Osteoblast (primary cell): ENCODE results near the gene HOTAIR. TPM values are rescaled to one million over a fixed set of nuclear protein-coding genes. Genes with fewer than 3 reads are reported as not detected.

Experiments
- DNase-seq: peaks from one replicate; pipeline ENCODE4 v3.0.0; 2011; ENCODE audit warnings: low spot score, mixed read lengths; ENCODE audit not compliant: insufficient read length; ENCODE audit errors: missing footprints
- H2AFZ ChIP-seq: 2 replicates; pipeline ENCODE4 v1.6.0; 2011; ENCODE audit warnings: mild to moderate bottlenecking, low read length
- H3K27ac ChIP-seq: 2 replicates; pipeline ENCODE4 v1.5.1; 2011; ENCODE audit warnings: mild to moderate bottlenecking, low read depth, low read length, moderate library complexity
- H3K27me3 ChIP-seq: 2 replicates; pipeline ENCODE4 v1.6.0; 2012; ENCODE audit warnings: mild to moderate bottlenecking, control low read depth, inconsistent platforms, low read length, moderate library complexity; ENCODE audit not compliant: insufficient read depth
- H3K36me3 ChIP-seq: 2 replicates; pipeline ENCODE4 v1.5.1; 2011; ENCODE audit warnings: mild to moderate bottlenecking, low read length, control low read depth, moderate library complexity; ENCODE audit not compliant: insufficient read depth
- H3K4me1 ChIP-seq: 2 replicates; pipeline ENCODE4 v1.5.1; 2011; ENCODE audit warnings: mild to moderate bottlenecking, low read length, control low read depth, moderate library complexity; ENCODE audit not compliant: insufficient read depth
- H3K4me2 ChIP-seq: 2 replicates; pipeline ENCODE4 v1.6.0; 2011; ENCODE audit warnings: mild to moderate bottlenecking, low read length; ENCODE audit not compliant: insufficient read depth
- H3K4me3 ChIP-seq: fragments of 200-600 bp; sonication (generic); 3 replicates; pipeline ENCODE4 v1.5.1; 2012; ENCODE audit warnings: mild to moderate bottlenecking, low read length, inconsistent platforms; ENCODE audit not compliant: insufficient read depth
- H3K79me2 ChIP-seq: 2 replicates; pipeline ENCODE4 v1.6.0; 2012; ENCODE audit warnings: mild to moderate bottlenecking, low read length, control low read depth, inconsistent platforms; ENCODE audit not compliant: insufficient read depth
- H3K9me3 ChIP-seq: 2 replicates; pipeline ENCODE4 v1.5.1; 2011; ENCODE audit warnings: low read depth, low read length, control low read depth
- H4K20me1 ChIP-seq: 2 replicates; pipeline ENCODE4 v1.6.0; 2012; ENCODE audit warnings: mild to moderate bottlenecking, low read length, control low read depth; ENCODE audit not compliant: insufficient read depth
- total RNA-seq: library from RNA; depleted of rRNA; stranded (reverse); fragments of >200 nt; gene quantifications from 2 replicates; pipeline ENCODE4 v1.2.3, GENCODE V29; 2012
- TF ChIP-seq, protein P1 (sequence below): IDR thresholded peaks from 2 replicates; pipeline ENCODE4 v1.5.1; 2011; ENCODE audit warnings: mild to moderate bottlenecking, low read depth, low read length, moderate library complexity; ENCODE audit errors: extremely low read depth

The HOTAIR gene
- total RNA-seq, 1 donor: 0.72 TPM

DNA sequence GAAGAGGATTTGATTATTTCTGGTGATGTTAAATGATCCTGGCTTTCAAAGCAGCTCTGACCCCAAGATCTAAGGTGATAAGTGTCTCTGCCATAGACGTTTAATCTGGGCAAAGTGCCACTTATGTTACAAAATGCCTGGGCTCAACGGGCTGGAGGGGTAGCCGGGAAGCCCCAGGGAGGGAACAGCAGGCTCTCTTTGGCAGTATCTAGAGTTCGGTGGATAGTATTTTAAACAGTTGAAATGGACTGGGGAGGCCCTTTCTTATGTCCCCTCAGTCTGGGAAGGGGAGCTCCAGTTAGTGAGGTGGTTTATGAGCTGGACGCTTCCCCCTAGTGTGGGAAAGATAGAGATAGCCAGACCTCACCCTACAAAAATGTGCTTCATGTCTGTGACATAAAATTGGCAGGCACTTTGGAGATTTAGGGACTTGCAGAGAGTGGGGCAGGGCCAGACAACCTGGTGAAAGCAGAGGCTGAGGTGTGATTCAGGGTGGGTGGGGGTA lies 7.3 kb downstream of the HOTAIR start:
- no peak overlapping the region for H2AFZ ChIP-seq
- no peaks in the 10 kb centered on the region for H3K9me3 ChIP-seq
- H3K27ac ChIP-seq: no peak overlapping the region
- no peaks in the 10 kb centered on the region for H4K20me1 ChIP-seq
- DNase-seq: no peak
- TF ChIP-seq, protein P1, sequence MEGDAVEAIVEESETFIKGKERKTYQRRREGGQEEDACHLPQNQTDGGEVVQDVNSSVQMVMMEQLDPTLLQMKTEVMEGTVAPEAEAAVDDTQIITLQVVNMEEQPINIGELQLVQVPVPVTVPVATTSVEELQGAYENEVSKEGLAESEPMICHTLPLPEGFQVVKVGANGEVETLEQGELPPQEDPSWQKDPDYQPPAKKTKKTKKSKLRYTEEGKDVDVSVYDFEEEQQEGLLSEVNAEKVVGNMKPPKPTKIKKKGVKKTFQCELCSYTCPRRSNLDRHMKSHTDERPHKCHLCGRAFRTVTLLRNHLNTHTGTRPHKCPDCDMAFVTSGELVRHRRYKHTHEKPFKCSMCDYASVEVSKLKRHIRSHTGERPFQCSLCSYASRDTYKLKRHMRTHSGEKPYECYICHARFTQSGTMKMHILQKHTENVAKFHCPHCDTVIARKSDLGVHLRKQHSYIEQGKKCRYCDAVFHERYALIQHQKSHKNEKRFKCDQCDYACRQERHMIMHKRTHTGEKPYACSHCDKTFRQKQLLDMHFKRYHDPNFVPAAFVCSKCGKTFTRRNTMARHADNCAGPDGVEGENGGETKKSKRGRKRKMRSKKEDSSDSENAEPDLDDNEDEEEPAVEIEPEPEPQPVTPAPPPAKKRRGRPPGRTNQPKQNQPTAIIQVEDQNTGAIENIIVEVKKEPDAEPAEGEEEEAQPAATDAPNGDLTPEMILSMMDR: no peak
- H3K27me3 ChIP-seq: peaks cover 57% of the 10 kb centered on the region
- peak overlapping the region; percentile 16 for H3K4me3 ChIP-seq
- H3K36me3 ChIP-seq: no peaks in the 10 kb centered on the region
- H3K4me2 ChIP-seq: peak overlapping the region; percentile 45
- H3K4me1 ChIP-seq: peaks cover 2% of the 10 kb centered on the region
- H3K79me2 ChIP-seq: no peaks in the 10 kb centered on the region

DNA sequence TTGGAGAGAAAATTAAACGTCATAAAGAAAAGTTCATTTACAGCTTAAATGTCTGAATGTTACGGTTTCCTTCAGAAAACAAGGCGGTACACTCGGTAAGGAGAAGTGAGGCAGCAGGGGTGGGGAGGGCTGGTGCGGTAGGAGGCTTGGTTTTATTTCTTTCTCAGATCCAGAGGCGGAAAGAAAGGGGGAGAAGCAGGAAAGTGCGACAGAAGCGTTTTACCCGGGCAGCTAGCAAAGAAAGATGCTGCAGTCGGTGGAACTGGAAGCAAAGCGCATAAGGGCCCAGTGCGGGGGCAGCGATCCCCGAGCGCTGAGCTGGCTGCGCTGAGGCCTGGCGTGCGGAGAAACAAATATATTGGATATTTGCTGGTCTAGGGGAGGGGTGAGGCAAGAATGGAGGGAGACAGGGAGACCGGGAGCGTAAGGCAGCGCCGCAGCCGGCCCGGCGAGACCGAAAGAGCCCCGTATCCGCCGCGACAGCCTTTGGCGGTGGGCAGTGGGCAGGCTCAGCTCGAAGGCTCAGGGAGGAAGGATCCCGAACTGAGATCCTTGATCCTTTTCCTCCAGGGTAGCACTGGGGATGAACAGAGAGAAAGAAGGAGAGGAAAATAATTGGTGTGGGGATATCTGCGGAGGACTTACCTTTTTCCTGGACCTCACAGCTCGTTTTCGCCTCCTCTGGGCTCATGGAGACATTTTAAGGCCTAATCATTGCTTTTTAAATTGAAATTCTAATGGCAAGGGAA lies 8.2 kb downstream of the HOTAIR start:
- Histone ChIP-seq H2AFZ (peak overlapping the region; percentile 70), H3K4me2 (peak overlapping the region; percentile 71), H4K20me1 (no peaks in the 10 kb centered on the region), H3K4me1 (no peaks in the 10 kb centered on the region), H3K9me3 (no peaks in the 10 kb centered on the region), H3K27me3 (peaks cover 57% of the 10 kb centered on the region), H3K79me2 (no peaks in the 10 kb centered on the region), H3K4me3 (peak overlapping the region; percentile 64), H3K36me3 (no peaks in the 10 kb centered on the region), H3K27ac (no peak overlapping the region)
- TF ChIP-seq, protein P1: no peak
- DNase-seq: no peak

DNA sequence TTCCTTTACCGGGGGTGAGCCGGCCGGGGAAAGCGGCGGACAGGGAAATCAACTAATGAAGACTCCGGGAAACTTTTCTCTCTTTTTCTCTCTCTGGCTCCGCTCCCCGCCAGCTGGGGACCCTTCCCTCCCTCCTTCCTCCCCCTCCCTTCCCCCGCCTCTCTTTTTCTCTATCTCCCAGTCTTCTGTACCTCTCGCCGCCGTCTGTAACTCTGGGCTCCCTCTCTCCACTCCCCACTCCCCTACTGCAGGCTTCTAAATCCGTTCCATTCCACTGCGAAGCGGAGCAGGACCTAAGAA lies 8.7 kb downstream of the HOTAIR start:
- H3K27ac ChIP-seq: no peak overlapping the region
- no peaks in the 10 kb centered on the region for H4K20me1 ChIP-seq
- peak overlapping the region; percentile 71 for H3K4me2 ChIP-seq
- H3K4me3 ChIP-seq: peak overlapping the region; percentile 64
- peaks cover 57% of the 10 kb centered on the region for H3K27me3 ChIP-seq
- no peaks in the 10 kb centered on the region for H3K36me3 ChIP-seq
- no peak for DNase-seq
- H2AFZ ChIP-seq: peak overlapping the region; percentile 70
- TF ChIP-seq, protein P1: no peak
- no peaks in the 10 kb centered on the region for H3K4me1 ChIP-seq
- no peaks in the 10 kb centered on the region for H3K9me3 ChIP-seq
- no peaks in the 10 kb centered on the region for H3K79me2 ChIP-seq

DNA sequence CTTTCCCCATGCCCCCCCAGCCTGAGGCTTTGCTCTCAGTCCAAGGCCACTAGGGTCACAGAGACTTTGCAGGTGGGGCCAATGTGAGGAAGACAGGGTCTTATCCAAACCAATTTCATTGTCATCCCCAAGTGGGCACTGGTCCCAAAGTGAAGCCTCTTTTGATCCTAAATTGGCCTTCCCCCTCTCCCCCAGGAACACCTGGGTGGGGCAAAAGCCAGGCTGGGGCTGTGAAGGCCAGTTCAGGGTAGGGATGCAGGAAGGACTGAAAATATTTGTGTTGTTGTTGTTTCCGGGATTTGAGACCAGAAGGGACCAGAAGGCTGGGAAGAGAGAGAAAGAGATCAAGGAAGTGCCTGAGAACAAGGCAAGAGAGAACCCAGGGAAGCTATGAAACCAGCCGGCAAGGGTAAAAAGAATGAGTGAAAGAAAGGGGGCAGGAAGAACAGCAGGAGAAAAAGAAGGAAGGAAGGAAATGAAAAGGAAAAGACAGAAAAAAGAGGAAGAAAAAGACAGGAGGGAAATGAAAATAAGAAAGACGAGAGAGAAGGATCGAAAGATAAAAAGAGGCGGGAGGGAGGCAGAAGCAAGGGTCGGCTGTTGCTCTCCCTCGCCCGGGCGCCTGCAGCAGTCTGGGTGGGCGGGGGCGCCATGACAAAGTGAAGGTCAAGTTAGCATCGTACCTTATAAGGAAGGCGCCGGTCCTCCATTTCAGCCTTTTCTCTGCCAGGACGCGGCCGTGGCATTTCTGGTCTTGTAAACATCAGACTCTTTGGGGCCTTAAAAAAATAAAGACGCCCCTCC lies 9.3 kb downstream of the HOTAIR start:
- no peaks in the 10 kb centered on the region for H3K9me3 ChIP-seq
- H3K27ac ChIP-seq: no peak overlapping the region
- H4K20me1 ChIP-seq: no peaks in the 10 kb centered on the region
- TF ChIP-seq, protein P1: no peak
- H2AFZ ChIP-seq: peak overlapping the region; percentile 70
- no peaks in the 10 kb centered on the region for H3K4me1 ChIP-seq
- peak overlapping the region; percentile 64 for H3K4me3 ChIP-seq
- no peaks in the 10 kb centered on the region for H3K36me3 ChIP-seq
- H3K27me3 ChIP-seq: peaks cover 58% of the 10 kb centered on the region
- no peaks in the 10 kb centered on the region for H3K79me2 ChIP-seq
- no peak for DNase-seq
- H3K4me2 ChIP-seq: peak overlapping the region; percentile 71
